ENCODE data around the gene C1orf35.

GRCh38 chr1:228112617-228113016 lies 9.5 kb upstream of the C1orf35 start:
- TF ChIP-seq CTCF (IDR thresholded peaks at IDR 0.05), result no peak
- no peak for TF ChIP-seq POLR2A (IDR thresholded peaks at IDR 0.05)

All from adrenal gland (tissue), 5 donors.